ENCODE measurements around the gene ANKRD44. TPM values are rescaled to one million over a fixed set of nuclear protein-coding genes. Genes with fewer than 3 reads are reported as not detected.

Gene ANKRD44
- total and polyA plus RNA-seq, 12 donors, result 1.1 to 20.1 (median 6.9) TPM

DNA sequence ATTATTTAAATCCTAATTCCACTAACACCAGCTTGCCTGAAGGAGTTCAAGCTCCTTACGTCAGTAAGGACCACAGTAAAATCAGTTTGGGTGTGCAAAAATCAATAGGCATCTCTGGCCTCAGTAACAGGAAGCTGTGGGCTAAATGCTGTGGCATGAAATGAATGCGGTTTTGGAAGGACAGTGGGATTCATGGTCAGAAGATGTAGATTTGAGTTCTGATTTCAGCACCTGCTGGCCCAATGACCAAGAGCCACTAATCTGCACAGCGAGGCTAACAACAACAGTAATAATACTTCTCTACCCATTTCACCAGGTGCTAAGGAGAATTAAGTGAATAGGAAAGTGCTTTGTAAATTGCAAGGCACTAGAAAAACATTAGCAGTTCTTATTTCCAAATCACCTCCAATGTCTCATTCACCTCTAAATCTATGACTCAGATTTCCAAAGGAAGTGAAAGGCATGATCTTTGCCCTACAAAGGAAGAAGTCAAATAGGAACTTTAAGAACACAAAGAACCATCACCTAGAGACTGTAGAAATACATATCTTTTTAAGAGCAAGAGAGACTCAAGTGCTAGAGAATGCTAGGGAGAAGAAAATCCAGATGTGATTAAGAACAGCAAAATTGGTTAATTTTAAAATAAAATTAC, 172.6 kb downstream of the ANKRD44 start:
- ATAC-seq (no peak), DNase-seq (no peak)
- 82 to 88% methylated on average over 3 of the region's 3 CpGs for WGBS, 2 donors
- no peak overlapping the region for H3K4me3 ChIP-seq
- no peaks in the 10 kb centered on the region for H3K9me3 ChIP-seq
- peaks cover 0 to 49% (median 0%) of the 10 kb centered on the region in 9 donors for H3K4me1 ChIP-seq
- TF ChIP-seq, protein P1, sequence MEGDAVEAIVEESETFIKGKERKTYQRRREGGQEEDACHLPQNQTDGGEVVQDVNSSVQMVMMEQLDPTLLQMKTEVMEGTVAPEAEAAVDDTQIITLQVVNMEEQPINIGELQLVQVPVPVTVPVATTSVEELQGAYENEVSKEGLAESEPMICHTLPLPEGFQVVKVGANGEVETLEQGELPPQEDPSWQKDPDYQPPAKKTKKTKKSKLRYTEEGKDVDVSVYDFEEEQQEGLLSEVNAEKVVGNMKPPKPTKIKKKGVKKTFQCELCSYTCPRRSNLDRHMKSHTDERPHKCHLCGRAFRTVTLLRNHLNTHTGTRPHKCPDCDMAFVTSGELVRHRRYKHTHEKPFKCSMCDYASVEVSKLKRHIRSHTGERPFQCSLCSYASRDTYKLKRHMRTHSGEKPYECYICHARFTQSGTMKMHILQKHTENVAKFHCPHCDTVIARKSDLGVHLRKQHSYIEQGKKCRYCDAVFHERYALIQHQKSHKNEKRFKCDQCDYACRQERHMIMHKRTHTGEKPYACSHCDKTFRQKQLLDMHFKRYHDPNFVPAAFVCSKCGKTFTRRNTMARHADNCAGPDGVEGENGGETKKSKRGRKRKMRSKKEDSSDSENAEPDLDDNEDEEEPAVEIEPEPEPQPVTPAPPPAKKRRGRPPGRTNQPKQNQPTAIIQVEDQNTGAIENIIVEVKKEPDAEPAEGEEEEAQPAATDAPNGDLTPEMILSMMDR (IDR thresholded peaks at IDR 0.05), result no peak
- no peak overlapping the region for H3K27ac ChIP-seq
- H3K27me3 ChIP-seq, result no peaks in the 10 kb centered on the region
- H3K36me3 ChIP-seq, result peaks cover 0 to 11% (median 0%) of the 10 kb centered on the region in 9 donors
- intact Hi-C loops (cut with DNase I), result loop anchor here in 1 of 10 donors (2.0 kb wide), 1 partner anchor 29 kb away; no protein-coding TSS in a partner anchor

DNA sequence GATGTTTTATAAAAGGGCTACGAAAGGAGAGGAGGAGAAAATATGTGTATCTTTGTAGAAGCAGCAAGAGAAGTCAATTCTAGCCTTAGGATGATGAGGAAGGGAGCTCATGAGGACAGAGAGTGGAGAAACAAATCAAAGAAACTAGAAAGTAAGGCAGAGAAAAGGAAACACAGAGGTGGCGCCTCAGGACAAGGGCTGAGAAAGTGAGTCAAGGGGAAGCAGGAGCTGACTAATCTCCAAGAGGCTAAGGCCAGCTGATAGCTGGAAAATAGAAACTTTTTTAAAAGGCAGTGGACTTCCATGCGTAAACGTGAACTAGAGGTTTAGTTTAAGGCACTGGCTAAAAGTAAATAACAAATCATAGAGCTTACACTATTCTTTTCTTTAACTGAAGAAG, 173.3 kb downstream of the ANKRD44 start:
- Histone ChIP-seq H3K27ac (peak overlapping the region in 1 of 10 donors; percentile 1), H3K4me3 (no peak overlapping the region), H3K9me3 (no peaks in the 10 kb centered on the region), H3K4me1 (peaks cover 0 to 42% (median 0%) of the 10 kb centered on the region in 9 donors), H3K27me3 (no peaks in the 10 kb centered on the region), H3K36me3 (peaks cover 0 to 16% (median 0%) of the 10 kb centered on the region in 9 donors)
- no peak for ATAC-seq
- DNase-seq, result no peak
- 87 to 92% methylated on average over 4 of the region's 4 CpGs for WGBS, 2 donors
- TF ChIP-seq, protein P1 (IDR thresholded peaks at IDR 0.05), result no peak
- intact Hi-C loops (cut with DNase I), result no loop called here

DNA sequence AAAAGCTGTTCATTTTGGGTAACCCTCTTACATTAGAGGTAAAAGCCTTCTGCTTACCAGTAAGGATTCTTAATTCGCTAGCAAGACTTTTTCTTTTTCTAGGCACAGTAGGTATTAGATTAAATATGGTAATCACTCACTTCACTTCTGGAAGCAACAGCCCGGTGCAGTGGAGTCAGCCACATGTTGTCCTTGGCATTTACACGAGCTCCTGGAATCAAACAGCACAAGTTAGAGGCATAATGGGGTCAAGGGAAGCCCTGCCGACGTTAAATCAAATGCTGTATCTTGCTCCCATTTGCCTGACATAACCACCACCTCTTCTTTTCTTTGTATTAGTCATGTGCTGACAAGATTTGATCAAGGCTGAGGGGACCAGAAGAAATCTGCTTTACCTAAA, 174.1 kb downstream of the ANKRD44 start:
- DNase-seq (no peak), ATAC-seq (no peak)
- TF ChIP-seq, protein P1 (IDR thresholded peaks at IDR 0.05), result no peak
- Histone ChIP-seq H3K9me3 (no peaks in the 10 kb centered on the region), H3K4me1 (peaks cover 0 to 42% (median 5%) of the 10 kb centered on the region in 9 donors), H3K27me3 (no peaks in the 10 kb centered on the region), H3K4me3 (no peak overlapping the region), H3K36me3 (peaks cover 0 to 16% (median 0%) of the 10 kb centered on the region in 9 donors), H3K27ac (no peak overlapping the region)
- intact Hi-C loops (cut with DNase I), result no loop called here
- WGBS, 2 donors, result 54 to 58% methylated on average over 5 of the region's 5 CpGs

DNA sequence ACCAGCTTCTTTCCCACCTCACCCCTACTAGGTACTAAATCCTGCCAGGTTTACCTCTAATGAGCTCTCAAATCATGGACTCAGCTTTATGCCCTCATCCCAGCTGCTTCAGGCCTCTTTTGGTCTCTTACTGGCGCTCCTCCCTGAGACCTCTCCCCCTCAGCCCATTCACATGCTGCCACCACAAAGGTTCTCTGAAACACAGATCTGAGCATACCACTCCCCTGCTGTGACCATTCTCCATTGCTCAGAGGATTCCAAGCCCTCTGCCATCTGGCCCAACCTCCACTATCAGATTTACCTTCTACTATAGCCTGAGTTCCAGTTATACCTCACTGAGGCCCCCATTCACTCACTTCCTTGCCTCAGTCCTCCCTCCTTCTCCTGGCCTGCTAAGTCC, 174.8 kb downstream of the ANKRD44 start:
- Histone ChIP-seq H3K4me1 (peaks cover 0 to 38% (median 6%) of the 10 kb centered on the region in 9 donors), H3K9me3 (no peaks in the 10 kb centered on the region), H3K27me3 (no peaks in the 10 kb centered on the region), H3K27ac (no peak overlapping the region), H3K36me3 (peaks cover 0 to 16% (median 0%) of the 10 kb centered on the region in 9 donors), H3K4me3 (no peak overlapping the region)
- ATAC-seq (no peak), DNase-seq (no peak)
- intact Hi-C loops (cut with DNase I), result no loop called here
- TF ChIP-seq, protein P1 (IDR thresholded peaks at IDR 0.05), result no peak
- WGBS, 2 donors, result 96 to 98% methylated on average over 1 of the region's 1 CpG
